Measurements from ENCODE around the gene NSDHL.

DNA sequence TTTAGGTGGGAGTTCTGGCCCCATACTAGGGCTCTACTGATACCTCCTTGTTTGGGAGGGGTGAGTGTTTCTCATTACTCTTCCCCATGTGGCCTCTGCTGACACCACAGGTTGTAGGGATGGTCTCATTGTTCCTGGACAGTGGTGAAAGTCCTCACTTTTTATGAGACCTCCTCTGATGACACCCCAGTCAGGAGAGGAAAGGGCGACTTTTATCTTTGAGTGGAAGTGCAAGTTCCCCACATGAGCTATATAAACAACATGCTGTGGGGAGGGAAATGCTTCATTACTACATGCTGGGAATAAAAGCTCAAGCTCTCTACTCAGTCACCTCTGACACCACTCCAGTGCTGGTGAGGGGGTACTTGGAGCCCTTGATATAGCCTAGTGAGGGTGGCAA is 31.9 kb upstream of the NSDHL start:
- TF ChIP-seq POLR2A (IDR thresholded peaks at IDR 0.05) = no peak
- TF ChIP-seq, protein P1, sequence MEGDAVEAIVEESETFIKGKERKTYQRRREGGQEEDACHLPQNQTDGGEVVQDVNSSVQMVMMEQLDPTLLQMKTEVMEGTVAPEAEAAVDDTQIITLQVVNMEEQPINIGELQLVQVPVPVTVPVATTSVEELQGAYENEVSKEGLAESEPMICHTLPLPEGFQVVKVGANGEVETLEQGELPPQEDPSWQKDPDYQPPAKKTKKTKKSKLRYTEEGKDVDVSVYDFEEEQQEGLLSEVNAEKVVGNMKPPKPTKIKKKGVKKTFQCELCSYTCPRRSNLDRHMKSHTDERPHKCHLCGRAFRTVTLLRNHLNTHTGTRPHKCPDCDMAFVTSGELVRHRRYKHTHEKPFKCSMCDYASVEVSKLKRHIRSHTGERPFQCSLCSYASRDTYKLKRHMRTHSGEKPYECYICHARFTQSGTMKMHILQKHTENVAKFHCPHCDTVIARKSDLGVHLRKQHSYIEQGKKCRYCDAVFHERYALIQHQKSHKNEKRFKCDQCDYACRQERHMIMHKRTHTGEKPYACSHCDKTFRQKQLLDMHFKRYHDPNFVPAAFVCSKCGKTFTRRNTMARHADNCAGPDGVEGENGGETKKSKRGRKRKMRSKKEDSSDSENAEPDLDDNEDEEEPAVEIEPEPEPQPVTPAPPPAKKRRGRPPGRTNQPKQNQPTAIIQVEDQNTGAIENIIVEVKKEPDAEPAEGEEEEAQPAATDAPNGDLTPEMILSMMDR (IDR thresholded peaks at IDR 0.05) = no peak
